ENCODE data around the gene EVPL.

DNA sequence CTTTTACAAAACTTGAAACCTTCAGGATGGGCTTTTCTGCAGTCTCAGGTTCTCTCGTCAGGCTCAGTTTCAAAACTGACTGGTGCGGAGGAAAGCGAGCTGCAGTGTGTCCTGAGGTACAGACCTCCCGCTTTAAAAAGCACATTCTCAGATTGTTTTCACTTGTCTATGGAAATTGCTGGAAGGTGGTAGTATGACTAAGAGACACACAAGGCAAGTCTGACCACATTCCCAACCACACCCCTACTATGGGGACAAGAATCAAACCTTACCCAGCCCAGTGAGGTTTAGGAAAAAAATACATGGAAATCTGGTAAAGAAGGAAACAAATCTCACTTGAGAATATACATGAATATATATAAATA is 27.0 kb upstream of the EVPL start:
- TF ChIP-seq CTCF (IDR thresholded peaks at IDR 0.05; ENCODE audit: insufficient read depth, low read depth, low read length) (no peak), EZH2 (IDR thresholded peaks at IDR 0.05; ENCODE audit: insufficient read depth, low read length) (no peak)

Data from astrocyte (in vitro differentiated cells and primary cell).